SK-N-SH (cell line): ENCODE results near the gene PIK3R5. TPM values are rescaled to one million over a fixed set of nuclear protein-coding genes. Genes with fewer than 3 reads are reported as not detected.

ENCODE experiments used
- CTCF ChIA-PET: fragments of 300-600, 350-600 bp; formaldehyde crosslinking; extraction: SDS; loops from one replicate; lab custom pipeline; 2021; lab: Yijun Ruan, JAX
- POLR2A ChIA-PET: fragments of 350-600 bp; sonication (Branson Sonifier 250); formaldehyde crosslinking; extraction: SDS; loops from one replicate; lab custom pipeline; 2020; ENCODE audit warnings: antibody characterized with exemption, inconsistent platforms; lab: Yijun Ruan, JAX
- DNase-seq: peaks from one replicate; pipeline ENCODE4 v3.0.0; 2012
- H2AFZ ChIP-seq: fragments of 200-600 bp; sonication (generic); 2 replicates; pipeline ENCODE4 v1.8.1; 2016; ENCODE audit warnings: antibody characterized with exemption, mild to moderate bottlenecking, low read depth
- H3F3A ChIP-seq: fragments of 200-600 bp; sonication (generic); replicated peaks from 2 replicates; pipeline ENCODE3; 2016; ENCODE audit warnings: antibody characterized with exemption, mild to moderate bottlenecking; ENCODE audit not compliant: insufficient read depth
- H3K27ac ChIP-seq, 2 experiments: fragments of 200-500 bp in 1 of 2; fragments of 200-600 bp in 1 of 2; sonication (Bioruptor generic) in 1 of 2; sonication (generic), shearing (Covaris generic) in 1 of 2; 2 replicates each; pipeline versions ENCODE4 v1.5.1 to v1.6.1; 2014 to 2016; ENCODE audit warnings: low read depth in 2 of 2, inconsistent platforms in 1 of 2, low read length in 1 of 2, mild to moderate bottlenecking in 1 of 2, mixed read lengths in 1 of 2
- H3K27me3 ChIP-seq: fragments of 200-600 bp; sonication (generic), shearing (Covaris generic); 2 replicates; pipeline ENCODE4 v1.6.1; 2016; ENCODE audit warnings: mixed run types; ENCODE audit not compliant: insufficient read depth
- H3K36me3 ChIP-seq, 2 experiments: fragments of 200-500 bp in 1 of 2; fragments of 200-600 bp in 1 of 2; sonication (Bioruptor generic) in 1 of 2; sonication (generic) in 1 of 2; replicated peaks in 1 of 2; 2 replicates each; pipeline versions ENCODE3 to v1.5.1; 2014 to 2016; ENCODE audit warnings: low read length in 1 of 2, mild to moderate bottlenecking in 1 of 2; ENCODE audit not compliant: insufficient read depth in 2 of 2, control insufficient read depth in 1 of 2
- H3K4me1 ChIP-seq, 2 experiments: fragments of 200-500 bp in 1 of 2; fragments of 200-600 bp in 1 of 2; sonication (Bioruptor generic) in 1 of 2; sonication (generic), shearing (Covaris generic) in 1 of 2; 2 replicates each; pipeline versions ENCODE4 v1.5.1 to v1.6.1; 2014 to 2016; ENCODE audit warnings: low read depth in 1 of 2, low read length in 1 of 2, mixed run types in 1 of 2; ENCODE audit not compliant: insufficient read depth in 2 of 2, control insufficient read depth in 1 of 2
- H3K4me2 ChIP-seq: fragments of 200-600 bp; sonication (generic), shearing (Covaris generic); 2 replicates; pipeline ENCODE4 v1.6.1; 2017; ENCODE audit warnings: mixed run types
- H3K4me3 ChIP-seq, 2 experiments: fragments of 200-500 bp in 1 of 2; fragments of 200-600 bp in 1 of 2; sonication (Bioruptor generic) in 1 of 2; sonication (generic), shearing (Covaris generic) in 1 of 2; 2 replicates each; pipeline versions ENCODE4 v1.5.1 to v1.8.1; 2014 to 2016; ENCODE audit warnings: low read depth in 2 of 2, inconsistent platforms in 1 of 2, low read length in 1 of 2, mild to moderate bottlenecking in 1 of 2, mixed read lengths in 1 of 2, moderate library complexity in 1 of 2
- H3K79me2 ChIP-seq: fragments of 200-600 bp; sonication (generic); 2 replicates; pipeline ENCODE4 v1.8.1; 2017; ENCODE audit warnings: mild to moderate bottlenecking; ENCODE audit not compliant: insufficient read depth
- H3K9ac ChIP-seq: fragments of 200-600 bp; sonication (generic); 2 replicates; pipeline ENCODE4 v1.6.1; 2017; ENCODE audit warnings: mixed run types
- H3K9me2 ChIP-seq: fragments of 200-600 bp; sonication (generic); 2 replicates; pipeline ENCODE4 v1.6.1; 2017; ENCODE audit warnings: mixed run types
- H3K9me3 ChIP-seq: fragments of 200-600 bp; sonication (generic); 2 replicates; pipeline ENCODE4 v1.6.1; 2017; ENCODE audit warnings: mixed run types, mild to moderate bottlenecking, moderate library complexity
- H4K20me1 ChIP-seq: fragments of 200-600 bp; sonication (generic); 2 replicates; pipeline ENCODE4 v1.6.1; 2017; ENCODE audit warnings: mild to moderate bottlenecking, mixed run types; ENCODE audit not compliant: insufficient read depth
- ELF1 ChIP-seq: IDR thresholded peaks from 2 replicates; pipeline ENCODE4 v1.4.0; 2012
- EP300 ChIP-seq, 2 experiments: IDR thresholded peaks; 2 replicates each; pipeline versions ENCODE4 v1.4.0 to v1.6.1; 2012; ENCODE audit warnings: borderline replicate concordance in 1 of 2, low read depth in 1 of 2, low read length in 1 of 2
- EZH2phosphoT487 ChIP-seq: fragments of 200-600 bp; sonication (generic); IDR thresholded peaks from 2 replicates; pipeline ENCODE4 v1.6.1; 2017; ENCODE audit warnings: low read depth, mixed run types, mild to moderate bottlenecking, antibody characterized with exemption, moderate library complexity, borderline replicate concordance
- FOXJ3 ChIP-seq: sonication (generic); formaldehyde crosslinking; IDR thresholded peaks from 2 replicates; pipeline ENCODE4 v1.5.1; 2020; ENCODE audit warnings: mild to moderate bottlenecking, missing genetic modification reagents
- GABPA ChIP-seq: IDR thresholded peaks from 2 replicates; pipeline ENCODE4 v1.4.0; 2012; ENCODE audit warnings: low read depth, mild to moderate bottlenecking
- JUND ChIP-seq: IDR thresholded peaks from 2 replicates; pipeline ENCODE4 v1.4.0; 2012
- MXI1 ChIP-seq: IDR thresholded peaks from 2 replicates; pipeline ENCODE4 v1.6.1; 2012; ENCODE audit warnings: mild to moderate bottlenecking, low read depth, low read length, improper control_type of control experiment
- NRF1 ChIP-seq: IDR thresholded peaks from 2 replicates; pipeline ENCODE4 v1.6.1; 2012; ENCODE audit warnings: low read depth, mild to moderate bottlenecking, low read length
- POLR2AphosphoS5 ChIP-seq: IDR thresholded peaks from 2 replicates; pipeline ENCODE4 v1.6.1; 2012; ENCODE audit warnings: low read depth, low read length
- RFX5 ChIP-seq: IDR thresholded peaks from 2 replicates; pipeline ENCODE4 v1.6.1; 2012; ENCODE audit warnings: mild to moderate bottlenecking, improper control_type of control experiment, low read length
- SIN3A ChIP-seq: IDR thresholded peaks from 2 replicates; pipeline ENCODE4 v1.6.1; 2012; ENCODE audit warnings: low read depth, mild to moderate bottlenecking, low read length, moderate library complexity, borderline replicate concordance
- SMC3 ChIP-seq: IDR thresholded peaks from 2 replicates; pipeline ENCODE4 v1.6.1; 2012; ENCODE audit warnings: low read depth, low read length, improper control_type of control experiment
- WGBS: methylation state at CpG from one replicate; pipeline ENCODE4 v1.1.6; 2017; ENCODE audit warnings: low lambda C conversion rate; 5-methylcytosine and 5-hydroxymethylcytosine counted together
- polyA plus RNA-seq, 3 experiments: library from polyadenylated mRNA; depleted of rRNA; stranded (reverse); fragments of >200 nt; gene quantifications; 2 replicates each; pipeline ENCODE4 v1.2.3, GENCODE V29; 2012
- TF ChIP-seq, protein P1 (sequence below): IDR thresholded peaks from 2 replicates; pipeline ENCODE4; 2012
- TF ChIP-seq, protein P2 (sequence below): fragments of 200-600 bp; sonication (generic); IDR thresholded peaks from 2 replicates; pipeline ENCODE4 v1.6.1; 2017; ENCODE audit warnings: antibody characterized with exemption, mild to moderate bottlenecking, moderate library complexity
- TF ChIP-seq, protein P3 (sequence below): fragments of 150-350 bp; IDR thresholded peaks from 2 replicates; pipeline ENCODE4 v1.6.1; 2016; ENCODE audit warnings: mild to moderate bottlenecking, low read depth, low read length
- TF ChIP-seq, protein P4 (sequence below): IDR thresholded peaks from 2 replicates; pipeline ENCODE4 v1.4.0; 2012; ENCODE audit warnings: low read depth

PIK3R5 gene
- polyA plus RNA-seq, 1 of the 3 experiments (the other 2 are of a cell fraction) = not detected

DNA sequence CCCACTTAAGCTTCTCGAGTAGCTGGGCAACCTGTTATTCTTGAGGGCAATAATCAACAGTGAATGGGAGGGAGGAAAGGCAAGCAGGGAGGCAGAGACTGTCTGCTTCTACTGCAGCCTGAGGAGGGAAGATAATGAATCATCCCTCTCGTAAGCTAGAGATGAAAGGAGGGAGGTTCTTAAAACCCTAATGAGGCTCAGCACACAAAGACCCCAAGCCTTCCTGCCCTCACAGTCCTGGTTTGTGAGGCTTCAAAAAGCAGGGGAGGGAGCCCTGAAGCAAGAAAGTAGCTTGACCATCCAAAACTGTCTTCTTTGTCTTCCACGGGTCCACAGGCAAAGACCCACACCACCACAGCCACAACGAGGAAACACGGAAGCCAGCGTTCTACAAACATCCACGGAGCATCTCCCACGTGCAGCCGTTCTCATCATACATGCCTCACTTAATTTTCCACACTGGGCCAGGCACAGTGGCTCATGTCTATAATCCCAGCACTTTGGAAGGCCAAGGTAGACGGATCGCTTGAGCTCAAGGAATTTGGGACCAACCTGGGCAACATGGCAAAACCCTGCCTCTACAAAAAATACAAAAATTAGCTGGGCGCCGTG, 1.8 kb downstream of the PIK3R5 start:
- Histone ChIP-seq H3K9me2 (no peaks in the 10 kb centered on the region), H3K79me2 (no peaks in the 10 kb centered on the region), H4K20me1 (no peaks in the 10 kb centered on the region), H3K9ac (no peak overlapping the region), H3F3A (no peaks in the 10 kb centered on the region), H3K4me2 (no peak overlapping the region), H3K4me3 (no peak overlapping the region), H3K27ac (no peak overlapping the region), H3K9me3 (no peaks in the 10 kb centered on the region), H3K4me1 (no peaks in the 10 kb centered on the region), H3K27me3 (peaks cover 43% of the 10 kb centered on the region; the same call in 1 of the 2 replicates), H3K36me3 (no peaks in the 10 kb centered on the region), H2AFZ (no peak overlapping the region)
- CTCF ChIA-PET = no interaction called here
- no peak for DNase-seq
- WGBS = 21% methylated on average over 13 of the region's 13 CpGs
- TF ChIP-seq NRF1 = no peak
- TF ChIP-seq, protein P1, sequence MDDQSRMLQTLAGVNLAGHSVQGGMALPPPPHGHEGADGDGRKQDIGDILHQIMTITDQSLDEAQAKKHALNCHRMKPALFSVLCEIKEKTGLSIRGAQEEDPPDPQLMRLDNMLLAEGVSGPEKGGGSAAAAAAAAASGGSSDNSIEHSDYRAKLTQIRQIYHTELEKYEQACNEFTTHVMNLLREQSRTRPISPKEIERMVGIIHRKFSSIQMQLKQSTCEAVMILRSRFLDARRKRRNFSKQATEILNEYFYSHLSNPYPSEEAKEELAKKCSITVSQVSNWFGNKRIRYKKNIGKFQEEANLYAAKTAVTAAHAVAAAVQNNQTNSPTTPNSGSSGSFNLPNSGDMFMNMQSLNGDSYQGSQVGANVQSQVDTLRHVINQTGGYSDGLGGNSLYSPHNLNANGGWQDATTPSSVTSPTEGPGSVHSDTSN = no peak
- TF ChIP-seq, protein P2, sequence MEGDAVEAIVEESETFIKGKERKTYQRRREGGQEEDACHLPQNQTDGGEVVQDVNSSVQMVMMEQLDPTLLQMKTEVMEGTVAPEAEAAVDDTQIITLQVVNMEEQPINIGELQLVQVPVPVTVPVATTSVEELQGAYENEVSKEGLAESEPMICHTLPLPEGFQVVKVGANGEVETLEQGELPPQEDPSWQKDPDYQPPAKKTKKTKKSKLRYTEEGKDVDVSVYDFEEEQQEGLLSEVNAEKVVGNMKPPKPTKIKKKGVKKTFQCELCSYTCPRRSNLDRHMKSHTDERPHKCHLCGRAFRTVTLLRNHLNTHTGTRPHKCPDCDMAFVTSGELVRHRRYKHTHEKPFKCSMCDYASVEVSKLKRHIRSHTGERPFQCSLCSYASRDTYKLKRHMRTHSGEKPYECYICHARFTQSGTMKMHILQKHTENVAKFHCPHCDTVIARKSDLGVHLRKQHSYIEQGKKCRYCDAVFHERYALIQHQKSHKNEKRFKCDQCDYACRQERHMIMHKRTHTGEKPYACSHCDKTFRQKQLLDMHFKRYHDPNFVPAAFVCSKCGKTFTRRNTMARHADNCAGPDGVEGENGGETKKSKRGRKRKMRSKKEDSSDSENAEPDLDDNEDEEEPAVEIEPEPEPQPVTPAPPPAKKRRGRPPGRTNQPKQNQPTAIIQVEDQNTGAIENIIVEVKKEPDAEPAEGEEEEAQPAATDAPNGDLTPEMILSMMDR = no peak
- no peak for TF ChIP-seq RFX5
- no peak for TF ChIP-seq POLR2AphosphoS5
- TF ChIP-seq SIN3A = no peak
- no peak for TF ChIP-seq SMC3
- TF ChIP-seq EP300 (IDR thresholded peaks at IDR 0.05; ENCODE audit: borderline replicate concordance in 1 of 2, low read depth in 1 of 2, low read length in 1 of 2) = no peak
- TF ChIP-seq, protein P3, sequence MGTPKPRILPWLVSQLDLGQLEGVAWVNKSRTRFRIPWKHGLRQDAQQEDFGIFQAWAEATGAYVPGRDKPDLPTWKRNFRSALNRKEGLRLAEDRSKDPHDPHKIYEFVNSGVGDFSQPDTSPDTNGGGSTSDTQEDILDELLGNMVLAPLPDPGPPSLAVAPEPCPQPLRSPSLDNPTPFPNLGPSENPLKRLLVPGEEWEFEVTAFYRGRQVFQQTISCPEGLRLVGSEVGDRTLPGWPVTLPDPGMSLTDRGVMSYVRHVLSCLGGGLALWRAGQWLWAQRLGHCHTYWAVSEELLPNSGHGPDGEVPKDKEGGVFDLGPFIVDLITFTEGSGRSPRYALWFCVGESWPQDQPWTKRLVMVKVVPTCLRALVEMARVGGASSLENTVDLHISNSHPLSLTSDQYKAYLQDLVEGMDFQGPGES = no peak
- TF ChIP-seq, protein P4, sequence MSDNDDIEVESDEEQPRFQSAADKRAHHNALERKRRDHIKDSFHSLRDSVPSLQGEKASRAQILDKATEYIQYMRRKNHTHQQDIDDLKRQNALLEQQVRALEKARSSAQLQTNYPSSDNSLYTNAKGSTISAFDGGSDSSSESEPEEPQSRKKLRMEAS = no peak
- TF ChIP-seq FOXJ3 = no peak
- no peak for TF ChIP-seq JUND
- no peak for TF ChIP-seq EZH2phosphoT487
- no peak for TF ChIP-seq ELF1
- TF ChIP-seq GABPA = no peak
- TF ChIP-seq MXI1 = no peak
- POLR2A ChIA-PET = no interaction called here
